Measurements from ENCODE around the gene NFATC2.

The NFATC2 gene

DNA sequence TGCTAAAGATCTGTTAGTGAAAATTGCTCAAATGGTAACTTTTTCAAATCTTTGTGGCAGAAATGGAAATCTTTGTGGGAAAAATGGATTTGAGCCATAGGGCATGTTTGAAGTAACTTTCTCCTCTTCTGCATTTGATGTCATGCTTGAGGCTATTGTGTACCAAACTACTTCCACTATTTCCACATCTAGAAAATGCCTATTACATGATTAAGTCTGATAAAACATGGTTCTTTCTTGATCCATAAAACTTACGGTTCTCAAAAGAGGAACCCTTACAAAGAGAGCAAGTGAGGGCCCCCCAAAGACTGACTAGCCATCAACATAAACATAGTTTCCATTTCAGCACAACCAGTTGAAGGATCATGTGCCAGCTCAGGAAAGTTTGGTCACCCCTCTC, 150.6 kb downstream of the NFATC2 start:
- H3K4me3 ChIP-seq (ENCODE audit: low read depth, low read length): no peak overlapping the region
- in situ Hi-C loops (cut with HindIII; ENCODE audit: low sequenced_read_pairs): no loop called here
- TF ChIP-seq, protein P1, sequence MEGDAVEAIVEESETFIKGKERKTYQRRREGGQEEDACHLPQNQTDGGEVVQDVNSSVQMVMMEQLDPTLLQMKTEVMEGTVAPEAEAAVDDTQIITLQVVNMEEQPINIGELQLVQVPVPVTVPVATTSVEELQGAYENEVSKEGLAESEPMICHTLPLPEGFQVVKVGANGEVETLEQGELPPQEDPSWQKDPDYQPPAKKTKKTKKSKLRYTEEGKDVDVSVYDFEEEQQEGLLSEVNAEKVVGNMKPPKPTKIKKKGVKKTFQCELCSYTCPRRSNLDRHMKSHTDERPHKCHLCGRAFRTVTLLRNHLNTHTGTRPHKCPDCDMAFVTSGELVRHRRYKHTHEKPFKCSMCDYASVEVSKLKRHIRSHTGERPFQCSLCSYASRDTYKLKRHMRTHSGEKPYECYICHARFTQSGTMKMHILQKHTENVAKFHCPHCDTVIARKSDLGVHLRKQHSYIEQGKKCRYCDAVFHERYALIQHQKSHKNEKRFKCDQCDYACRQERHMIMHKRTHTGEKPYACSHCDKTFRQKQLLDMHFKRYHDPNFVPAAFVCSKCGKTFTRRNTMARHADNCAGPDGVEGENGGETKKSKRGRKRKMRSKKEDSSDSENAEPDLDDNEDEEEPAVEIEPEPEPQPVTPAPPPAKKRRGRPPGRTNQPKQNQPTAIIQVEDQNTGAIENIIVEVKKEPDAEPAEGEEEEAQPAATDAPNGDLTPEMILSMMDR (IDR thresholded peaks at IDR 0.05; ENCODE audit: low read depth, low read length): no peak

DNA sequence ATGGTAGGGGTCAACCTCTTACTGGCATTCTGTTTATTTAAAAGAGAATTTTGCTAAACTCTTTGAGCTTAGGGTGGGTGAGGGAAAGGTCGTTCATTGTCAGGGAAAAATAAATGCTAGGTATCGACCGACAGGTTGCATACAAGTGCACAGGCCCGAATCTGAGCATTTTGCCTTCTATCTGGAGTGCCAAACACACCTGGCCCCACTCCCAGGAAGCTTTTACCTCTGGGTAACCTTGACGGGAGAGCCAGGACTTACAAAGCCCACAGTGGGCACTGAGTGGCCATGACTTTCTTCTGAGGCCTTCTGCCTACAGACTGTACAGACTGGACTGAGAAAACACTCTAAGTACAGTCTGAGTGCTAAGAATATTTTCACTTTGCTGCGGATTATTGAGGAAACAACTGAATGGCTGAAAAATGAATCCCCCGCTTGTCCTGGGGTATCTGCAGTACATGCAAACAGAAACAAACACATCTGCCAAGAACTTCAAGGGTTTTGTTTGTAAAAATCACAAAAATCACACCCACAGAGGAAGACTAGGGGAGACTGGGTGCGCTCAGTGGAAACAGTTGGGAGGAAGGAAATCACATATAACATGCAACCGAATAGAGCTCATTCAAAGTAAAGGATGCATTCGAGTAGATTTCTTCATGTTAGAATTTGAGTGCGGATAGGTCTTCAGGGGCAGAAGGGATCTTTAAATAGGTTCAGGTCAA, 152.8 kb downstream of the NFATC2 start:
- in situ Hi-C loops (cut with HindIII; ENCODE audit: low sequenced_read_pairs): no loop called here
- H3K4me3 ChIP-seq (ENCODE audit: low read depth, low read length): no peak overlapping the region
- no peak for DNase-seq (ENCODE audit: low read depth, low spot score)
- TF ChIP-seq, protein P1 (IDR thresholded peaks at IDR 0.05; ENCODE audit: low read depth, low read length): no peak

More for the DNA sequence above, 150.6 kb downstream of the NFATC2 start:
- no peak for DNase-seq (ENCODE audit: low read depth, low spot score)

DNA sequence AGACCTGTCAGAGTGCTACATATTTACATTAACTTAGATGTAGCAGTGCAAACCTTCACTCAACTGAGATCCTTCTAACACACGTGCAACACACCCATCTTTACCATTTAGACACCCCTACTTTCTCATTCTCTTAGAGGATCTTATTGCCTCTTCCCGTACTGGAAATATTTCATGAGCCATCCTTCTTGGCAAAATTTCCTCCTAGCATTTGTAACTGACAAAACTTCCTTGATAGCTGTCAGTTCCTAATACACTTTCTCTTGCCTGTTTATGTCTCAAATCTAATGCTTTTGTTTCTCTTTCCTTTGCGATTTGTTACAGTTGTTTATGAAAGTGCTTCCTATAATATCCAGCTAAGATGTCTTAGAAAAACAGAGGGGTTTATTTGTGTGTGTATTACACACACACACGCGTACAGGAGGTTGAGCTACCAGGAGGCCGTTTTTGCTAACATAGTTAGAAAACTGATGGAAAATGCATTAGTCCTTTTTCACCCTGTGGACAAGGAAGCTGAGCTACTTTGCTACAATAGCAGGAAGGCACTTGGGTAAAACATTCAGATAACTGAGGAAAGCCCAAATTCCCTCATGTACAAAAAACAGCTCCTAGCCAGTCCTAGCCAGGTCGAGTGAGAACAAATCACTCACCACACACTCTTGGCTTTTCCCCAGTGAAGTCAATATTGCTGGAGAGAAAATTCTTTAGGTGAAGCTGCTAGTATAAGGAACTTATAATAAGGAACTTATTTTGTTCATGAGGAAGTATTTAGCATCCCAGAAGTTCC, 153.6 kb downstream of the NFATC2 start:
- no peak overlapping the region for H3K4me3 ChIP-seq (ENCODE audit: low read depth, low read length)
- no peak for DNase-seq (ENCODE audit: low read depth, low spot score)
- TF ChIP-seq, protein P1 (IDR thresholded peaks at IDR 0.05; ENCODE audit: low read depth, low read length): no peak
- in situ Hi-C loops (cut with HindIII; ENCODE audit: low sequenced_read_pairs): no loop called here

DNA sequence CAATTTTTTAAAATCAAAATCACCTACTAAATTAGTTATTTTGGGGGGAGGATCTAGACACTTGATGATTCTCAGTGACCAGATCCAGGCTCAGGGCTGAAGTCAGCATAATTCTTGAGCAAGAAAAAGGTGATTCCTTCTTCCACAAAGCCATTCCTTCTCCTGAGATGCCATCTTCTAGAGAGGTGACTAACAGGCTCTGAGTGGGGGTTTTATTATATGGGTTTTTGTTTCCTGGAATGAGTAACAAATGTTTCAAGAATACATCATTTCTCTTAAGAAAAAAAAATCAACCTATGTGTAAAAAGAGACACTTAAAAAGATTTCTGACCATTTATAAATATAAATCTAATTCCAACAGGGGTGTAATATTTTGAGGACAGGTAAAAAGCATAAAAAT, 154.3 kb downstream of the NFATC2 start:
- DNase-seq (ENCODE audit: low read depth, low spot score): peak; percentile 37
- TF ChIP-seq, protein P1 (IDR thresholded peaks at IDR 0.05; ENCODE audit: low read depth, low read length): no peak
- H3K4me3 ChIP-seq (ENCODE audit: low read depth, low read length): no peak overlapping the region
- in situ Hi-C loops (cut with HindIII; ENCODE audit: low sequenced_read_pairs): no loop called here

DNA sequence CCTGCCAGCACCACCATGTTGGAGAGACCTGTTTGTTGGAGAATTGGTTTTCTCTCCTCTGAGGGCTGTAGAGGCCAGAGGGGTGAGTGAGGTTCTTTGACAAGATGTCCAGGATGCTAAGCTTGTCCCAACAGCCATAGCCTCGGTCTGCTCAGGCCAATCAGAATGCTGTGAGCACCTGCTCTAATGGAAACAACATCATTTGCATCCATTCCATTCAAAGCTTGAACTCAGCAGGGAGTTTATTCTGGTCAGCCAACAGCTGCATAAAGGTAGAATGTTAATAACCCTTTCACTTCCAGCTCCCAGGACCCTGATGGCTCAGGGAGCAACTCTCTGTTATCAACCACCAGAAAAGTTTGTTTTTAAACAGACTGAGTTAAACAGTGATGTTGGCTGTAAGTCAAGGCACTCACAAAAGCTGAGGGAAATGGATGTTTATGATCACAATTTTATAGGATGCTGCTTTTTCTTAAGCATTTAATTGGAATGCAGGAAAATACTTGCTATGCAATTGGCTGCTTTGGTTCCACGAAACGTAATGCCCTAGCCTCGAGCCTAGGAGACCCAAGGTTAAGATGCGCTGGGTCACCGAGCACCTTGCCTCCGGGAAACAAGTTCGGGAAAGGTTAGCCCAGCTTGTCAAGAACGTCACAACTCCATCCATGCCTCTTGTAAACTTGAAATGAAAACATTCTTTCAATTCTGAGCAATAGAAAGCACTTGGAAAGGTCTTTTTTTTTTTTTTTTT, 155.2 kb downstream of the NFATC2 start:
- in situ Hi-C loops (cut with HindIII; ENCODE audit: low sequenced_read_pairs): no loop called here

DNA sequence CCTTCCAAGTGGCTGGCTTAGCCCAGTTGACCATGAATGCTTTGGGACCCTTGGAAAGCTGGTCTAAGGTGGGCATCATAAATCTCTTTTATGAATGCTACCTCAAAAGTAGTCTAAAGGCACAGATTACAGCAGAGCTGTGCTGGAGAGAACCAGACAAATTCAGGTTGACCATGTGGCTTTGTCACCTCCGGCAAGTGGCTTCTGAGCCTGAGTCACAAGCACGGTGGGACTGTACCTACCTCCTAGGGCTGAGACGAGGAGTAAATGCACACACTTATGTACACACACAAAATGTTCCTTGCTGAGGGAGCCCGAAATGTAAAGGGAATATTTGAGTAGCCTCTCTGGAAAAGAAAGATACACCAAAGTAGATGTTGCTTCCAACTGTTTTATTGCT, 155.9 kb downstream of the NFATC2 start:
- DNase-seq (ENCODE audit: low read depth, low spot score): no peak
- TF ChIP-seq, protein P1 (IDR thresholded peaks at IDR 0.05; ENCODE audit: low read depth, low read length): no peak
- in situ Hi-C loops (cut with HindIII; ENCODE audit: low sequenced_read_pairs): no loop called here
- no peak overlapping the region for H3K4me3 ChIP-seq (ENCODE audit: low read depth, low read length)

More for the DNA sequence above, 155.2 kb downstream of the NFATC2 start:
- DNase-seq (ENCODE audit: low read depth, low spot score): no peak
- TF ChIP-seq, protein P1 (IDR thresholded peaks at IDR 0.05; ENCODE audit: low read depth, low read length): no peak
- H3K4me3 ChIP-seq (ENCODE audit: low read depth, low read length): no peak overlapping the region
